Measurements from ENCODE around the gene IL15RA. TPM values are rescaled to one million over a fixed set of nuclear protein-coding genes. Genes with fewer than 3 reads are reported as not detected.

IL15RA gene
- total and polyA plus RNA-seq, 4 donors: 6.6 to 10.7 (median 9.4) TPM

DNA sequence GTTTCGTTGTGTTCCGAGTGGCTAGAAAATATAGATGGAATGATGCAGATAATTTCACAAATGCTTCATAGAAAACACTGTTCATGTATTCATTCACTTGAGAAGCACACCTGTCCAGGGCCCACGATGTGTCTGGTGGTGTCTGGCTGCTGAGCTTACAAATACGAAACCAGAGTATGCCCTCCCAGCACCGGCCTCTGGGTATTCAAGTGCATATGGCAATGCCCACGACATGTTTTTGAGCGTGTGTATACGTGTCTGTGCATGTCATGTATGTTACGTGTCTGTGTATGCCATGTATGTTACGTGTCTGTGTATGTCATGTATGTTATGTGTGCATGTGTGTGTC, 47.0 kb upstream of the IL15RA start:
- TF ChIP-seq EGR1 (IDR thresholded peaks at IDR 0.05; ENCODE audit: low read depth in 2 of 2) (no peak), FOXA2 (IDR thresholded peaks at IDR 0.05) (no peak), GABPA (IDR thresholded peaks at IDR 0.05 in 1 of 2, conservative IDR thresholded peaks at IDR 0.05 in 1 of 2) (no peak), MAX (IDR thresholded peaks at IDR 0.05) (no peak), RXRA (IDR thresholded peaks at IDR 0.05) (no peak), YY1 (IDR thresholded peaks at IDR 0.05) (no peak)
- TF ChIP-seq, protein P1, sequence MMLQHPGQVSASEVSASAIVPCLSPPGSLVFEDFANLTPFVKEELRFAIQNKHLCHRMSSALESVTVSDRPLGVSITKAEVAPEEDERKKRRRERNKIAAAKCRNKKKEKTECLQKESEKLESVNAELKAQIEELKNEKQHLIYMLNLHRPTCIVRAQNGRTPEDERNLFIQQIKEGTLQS (IDR thresholded peaks at IDR 0.05): no peak
- Histone ChIP-seq H3K9me3 (ENCODE audit: control insufficient read depth in 4 of 4, low read length in 3 of 4) (no peaks in the 10 kb centered on the region), H3K36me3 (ENCODE audit: control insufficient read depth in 4 of 4, insufficient read depth in 3 of 4, low read depth in 1 of 4, low read length in 3 of 4) (no peaks in the 10 kb centered on the region), H3K27me3 (ENCODE audit: control insufficient read depth in 4 of 4, insufficient read depth in 4 of 4, low read length in 3 of 4) (no peaks in the 10 kb centered on the region), H3K4me3 (ENCODE audit: low read depth in 1 of 3, low read length in 3 of 3) (no peak overlapping the region), H3K4me1 (ENCODE audit: control insufficient read depth in 4 of 4, insufficient read depth in 4 of 4, low read length in 3 of 4) (no peaks in the 10 kb centered on the region), H3K9ac (ENCODE audit: low read depth in 1 of 2, low read length in 2 of 2) (no peak overlapping the region), H3K27ac (ENCODE audit: low read depth in 1 of 2, low read length in 2 of 2) (no peak overlapping the region)
- WGBS: 86% methylated on average over 10 of the region's 10 CpGs
- DNase-seq (ENCODE audit: low spot score): no peak

GRCh38 chr10:6023661-6024333, 46.5 kb upstream of the IL15RA start:
- TF ChIP-seq FOXA2 (IDR thresholded peaks at IDR 0.05): no peak
- TF ChIP-seq, protein P1 (IDR thresholded peaks at IDR 0.05): no peak
- no peak for TF ChIP-seq GABPA (IDR thresholded peaks at IDR 0.05 in 1 of 2, conservative IDR thresholded peaks at IDR 0.05 in 1 of 2)
- no peak for TF ChIP-seq NR2F2 (IDR thresholded peaks at IDR 0.05)
- no peak for TF ChIP-seq REST (IDR thresholded peaks at IDR 0.05)
- TF ChIP-seq HNF4G (IDR thresholded peaks at IDR 0.05): no peak
- TF ChIP-seq MAX (IDR thresholded peaks at IDR 0.05): no peak
- TF ChIP-seq FOXA1 (IDR thresholded peaks at IDR 0.05): no peak
- no peak for TF ChIP-seq ZBTB33 (IDR thresholded peaks at IDR 0.05)
- TF ChIP-seq YY1 (IDR thresholded peaks at IDR 0.05): no peak
- TF ChIP-seq EGR1 (IDR thresholded peaks at IDR 0.05; ENCODE audit: low read depth in 2 of 2): no peak
- no peak for TF ChIP-seq SP1 (IDR thresholded peaks at IDR 0.05)
- no peak for TF ChIP-seq TAF1 (conservative IDR thresholded peaks at IDR 0.05)
- TF ChIP-seq JUND (IDR thresholded peaks at IDR 0.05): no peak
- TF ChIP-seq RAD21 (IDR thresholded peaks at IDR 0.05): no peak
- TF ChIP-seq CTCF (IDR thresholded peaks at IDR 0.05; ENCODE audit: low read depth, low read length, missing input control): no peak
- TF ChIP-seq RXRA (IDR thresholded peaks at IDR 0.05): no peak
- no peak for TF ChIP-seq HNF4A (conservative IDR thresholded peaks at IDR 0.05)
- DNase-seq (ENCODE audit: low spot score): no peak
- Histone ChIP-seq H3K9ac (ENCODE audit: low read depth in 1 of 2, low read length in 2 of 2) (no peak overlapping the region), H3K4me3 (ENCODE audit: low read depth in 1 of 3, low read length in 3 of 3) (no peak overlapping the region), H3K4me1 (ENCODE audit: control insufficient read depth in 4 of 4, insufficient read depth in 4 of 4, low read length in 3 of 4) (no peaks in the 10 kb centered on the region), H3K27me3 (ENCODE audit: control insufficient read depth in 4 of 4, insufficient read depth in 4 of 4, low read length in 3 of 4) (no peaks in the 10 kb centered on the region), H3K9me3 (ENCODE audit: control insufficient read depth in 4 of 4, low read length in 3 of 4) (no peaks in the 10 kb centered on the region), H3K36me3 (ENCODE audit: control insufficient read depth in 4 of 4, insufficient read depth in 3 of 4, low read depth in 1 of 4, low read length in 3 of 4) (no peaks in the 10 kb centered on the region), H3K27ac (ENCODE audit: low read depth in 1 of 2, low read length in 2 of 2) (no peak overlapping the region)
- 77% methylated on average over 12 of the region's 12 CpGs for WGBS
